ENCODE data around the gene TAF11L2. TPM values are rescaled to one million over a fixed set of nuclear protein-coding genes. Genes with fewer than 3 reads are reported as not detected.
"Not testable (repeated sequence)": the region's sequence is repeated elsewhere in the genome, so short reads cannot be mapped to it uniquely, and the experiment has no call there.

TAF11L2 gene
- total RNA-seq, 2 donors from 2014 or later = not detected

DNA sequence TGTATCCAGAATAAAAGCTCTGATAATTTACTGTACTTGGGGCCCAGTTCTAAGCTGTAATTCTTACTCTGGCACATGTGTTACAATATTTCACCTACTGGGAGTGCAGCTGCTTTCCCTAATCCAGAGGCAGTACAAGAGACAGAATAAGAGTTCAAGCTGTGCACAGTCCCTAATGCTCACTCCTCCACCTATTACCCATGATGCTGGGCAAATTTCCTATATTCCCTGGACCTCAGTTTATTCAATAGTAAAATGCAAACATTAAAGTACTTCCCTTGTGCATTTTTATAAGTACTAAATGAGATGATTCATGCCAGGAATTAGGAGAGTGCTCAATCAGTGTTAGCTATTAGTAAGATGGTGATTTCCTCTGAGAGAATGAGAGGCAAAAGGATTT lies 28.0 kb upstream of the TAF11L2 start:
- Histone ChIP-seq H3K27ac (no peak overlapping the region), H3K4me3 (no peak overlapping the region), H3K36me3 (no peaks in the 10 kb centered on the region), H3K9me3 (no peaks in the 10 kb centered on the region), H3K4me1 (ENCODE audit: control insufficient read depth in 1 of 2, low read depth in 2 of 2) (no peaks in the 10 kb centered on the region), H3K27me3 (replicated peaks; ENCODE audit: insufficient read depth) (no peaks in the 10 kb centered on the region)
- TF ChIP-seq, protein P1, sequence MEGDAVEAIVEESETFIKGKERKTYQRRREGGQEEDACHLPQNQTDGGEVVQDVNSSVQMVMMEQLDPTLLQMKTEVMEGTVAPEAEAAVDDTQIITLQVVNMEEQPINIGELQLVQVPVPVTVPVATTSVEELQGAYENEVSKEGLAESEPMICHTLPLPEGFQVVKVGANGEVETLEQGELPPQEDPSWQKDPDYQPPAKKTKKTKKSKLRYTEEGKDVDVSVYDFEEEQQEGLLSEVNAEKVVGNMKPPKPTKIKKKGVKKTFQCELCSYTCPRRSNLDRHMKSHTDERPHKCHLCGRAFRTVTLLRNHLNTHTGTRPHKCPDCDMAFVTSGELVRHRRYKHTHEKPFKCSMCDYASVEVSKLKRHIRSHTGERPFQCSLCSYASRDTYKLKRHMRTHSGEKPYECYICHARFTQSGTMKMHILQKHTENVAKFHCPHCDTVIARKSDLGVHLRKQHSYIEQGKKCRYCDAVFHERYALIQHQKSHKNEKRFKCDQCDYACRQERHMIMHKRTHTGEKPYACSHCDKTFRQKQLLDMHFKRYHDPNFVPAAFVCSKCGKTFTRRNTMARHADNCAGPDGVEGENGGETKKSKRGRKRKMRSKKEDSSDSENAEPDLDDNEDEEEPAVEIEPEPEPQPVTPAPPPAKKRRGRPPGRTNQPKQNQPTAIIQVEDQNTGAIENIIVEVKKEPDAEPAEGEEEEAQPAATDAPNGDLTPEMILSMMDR (IDR thresholded peaks at IDR 0.05) = no peak
- DNase-seq (ENCODE audit: low spot score) (no peak), ATAC-seq (ENCODE audit: insufficient number of reproducible peaks, low FRiP score, low read depth) (no peak)

DNA sequence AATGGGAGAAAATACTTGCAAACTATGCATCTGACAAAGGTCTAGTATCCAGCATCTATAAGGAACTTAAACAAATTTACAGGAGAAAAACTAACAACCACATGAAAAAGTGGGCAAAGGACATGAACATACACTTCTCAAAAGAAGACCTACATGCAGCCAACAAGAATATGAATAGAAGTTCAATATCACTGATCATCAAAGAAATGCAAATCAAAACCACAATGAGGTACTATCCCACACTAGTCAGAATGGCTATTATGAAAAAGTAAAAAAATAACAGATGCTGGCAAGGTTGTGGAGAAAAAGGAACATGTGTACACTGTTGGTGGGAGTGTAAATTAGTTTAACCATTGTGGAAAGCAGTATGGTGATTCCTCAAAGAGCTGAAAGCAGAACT lies 23.0 kb upstream of the TAF11L2 start:
- not testable (repeated sequence) for H3K9me3 ChIP-seq; H3K4me1 ChIP-seq (ENCODE audit: control insufficient read depth in 1 of 2, low read depth in 2 of 2); ATAC-seq (ENCODE audit: insufficient number of reproducible peaks, low FRiP score, low read depth); DNase-seq (ENCODE audit: low spot score); H3K4me3 ChIP-seq; H3K27ac ChIP-seq; H3K27me3 ChIP-seq (replicated peaks; ENCODE audit: insufficient read depth); H3K36me3 ChIP-seq

DNA sequence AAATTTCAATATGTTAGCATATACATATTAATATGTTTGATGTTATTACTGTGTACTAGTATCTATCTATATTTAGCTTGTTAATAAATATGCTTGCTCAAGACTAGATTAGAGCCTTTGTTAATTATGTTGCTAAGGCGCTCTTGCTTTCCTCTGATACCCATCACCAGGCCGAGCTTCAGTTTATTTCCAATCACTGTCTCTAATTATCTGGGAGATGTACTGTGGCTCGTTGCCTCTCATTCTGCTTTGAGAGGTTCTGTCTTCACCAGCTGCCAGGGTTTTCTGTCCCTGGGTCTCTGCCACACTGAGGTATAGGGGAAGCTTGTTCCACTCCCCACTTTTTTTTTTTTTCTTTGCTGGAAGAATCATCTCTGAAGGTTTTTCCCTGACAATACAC lies 21.0 kb upstream of the TAF11L2 start:
- H3K36me3 ChIP-seq = no peaks in the 10 kb centered on the region
- no peaks in the 10 kb centered on the region for H3K9me3 ChIP-seq
- TF ChIP-seq, protein P1 (IDR thresholded peaks at IDR 0.05) = no peak
- no peak for DNase-seq (ENCODE audit: low spot score)
- H3K4me1 ChIP-seq (ENCODE audit: control insufficient read depth in 1 of 2, low read depth in 2 of 2) = no peaks in the 10 kb centered on the region
- ATAC-seq (ENCODE audit: insufficient number of reproducible peaks, low FRiP score, low read depth) = no peak
- no peaks in the 10 kb centered on the region for H3K27me3 ChIP-seq (replicated peaks; ENCODE audit: insufficient read depth)
- no peak overlapping the region for H3K27ac ChIP-seq
- H3K4me3 ChIP-seq = no peak overlapping the region

DNA sequence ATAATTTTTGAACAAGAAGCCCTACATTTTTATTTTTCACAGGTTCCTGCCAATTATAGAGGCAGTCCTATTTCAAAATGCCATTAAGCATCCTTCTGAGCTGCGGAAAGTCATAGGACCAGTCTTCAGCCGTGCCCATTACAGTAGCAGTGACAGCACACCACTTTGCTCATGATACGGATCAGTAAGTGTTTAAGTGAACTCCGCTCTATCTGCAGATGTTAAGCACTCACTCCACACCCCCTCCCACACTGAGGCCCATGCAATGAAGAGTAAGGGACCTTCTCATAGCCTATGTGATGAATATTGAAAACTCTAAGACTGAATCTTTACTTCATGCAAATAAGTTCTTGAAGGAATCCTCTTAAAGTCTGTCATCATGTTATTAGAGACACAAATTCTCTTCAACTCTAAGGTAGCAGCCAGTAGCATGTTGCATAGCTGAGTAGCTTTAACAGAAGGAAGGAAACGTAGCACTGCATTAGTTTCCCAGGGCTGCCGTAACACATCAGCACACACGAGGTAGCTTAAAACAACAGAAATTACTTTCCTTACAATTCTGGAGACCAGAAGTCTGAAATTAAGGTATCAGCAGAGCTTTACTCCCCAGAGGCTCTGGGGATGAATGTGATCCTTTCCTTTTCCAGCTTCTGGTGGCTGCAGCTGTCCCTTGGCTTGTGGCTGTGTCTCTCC lies 20.3 kb upstream of the TAF11L2 start:
- Histone ChIP-seq H3K27me3 (replicated peaks; ENCODE audit: insufficient read depth) (no peaks in the 10 kb centered on the region), H3K27ac (no peak overlapping the region), H3K36me3 (no peaks in the 10 kb centered on the region), H3K4me1 (ENCODE audit: control insufficient read depth in 1 of 2, low read depth in 2 of 2) (no peaks in the 10 kb centered on the region), H3K4me3 (no peak overlapping the region), H3K9me3 (no peaks in the 10 kb centered on the region)
- ATAC-seq (ENCODE audit: insufficient number of reproducible peaks, low FRiP score, low read depth) (no peak), DNase-seq (ENCODE audit: low spot score) (no peak)
- TF ChIP-seq, protein P1 (IDR thresholded peaks at IDR 0.05) = no peak

DNA sequence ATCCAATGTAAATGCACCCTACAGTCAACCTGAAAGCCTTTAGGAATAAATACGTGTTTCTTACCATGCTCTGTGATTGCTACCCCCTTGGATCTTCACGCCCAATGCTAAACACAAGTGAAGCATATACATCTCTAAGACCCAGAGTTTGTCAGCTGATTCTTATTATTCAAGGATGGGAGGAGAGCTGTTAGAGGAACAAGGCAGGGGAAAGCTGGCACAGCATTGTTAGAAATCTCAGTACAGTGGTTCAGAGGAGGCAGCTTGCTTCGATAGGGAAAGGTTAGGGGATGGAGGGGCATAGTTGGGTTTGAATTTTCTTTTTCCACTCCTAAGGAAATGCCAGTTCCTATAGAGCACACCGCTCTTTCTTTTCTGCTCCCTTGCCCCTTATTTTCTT lies 16.7 kb upstream of the TAF11L2 start:
- TF ChIP-seq, protein P1 (IDR thresholded peaks at IDR 0.05) = no peak
- Histone ChIP-seq H3K4me1 (ENCODE audit: control insufficient read depth in 1 of 2, low read depth in 2 of 2) (no peaks in the 10 kb centered on the region), H3K9me3 (no peaks in the 10 kb centered on the region), H3K36me3 (no peaks in the 10 kb centered on the region), H3K27ac (no peak overlapping the region), H3K4me3 (no peak overlapping the region), H3K27me3 (replicated peaks; ENCODE audit: insufficient read depth) (no peaks in the 10 kb centered on the region)
- ATAC-seq (ENCODE audit: insufficient number of reproducible peaks, low FRiP score, low read depth) = no peak
- DNase-seq (ENCODE audit: low spot score) = no peak

DNA sequence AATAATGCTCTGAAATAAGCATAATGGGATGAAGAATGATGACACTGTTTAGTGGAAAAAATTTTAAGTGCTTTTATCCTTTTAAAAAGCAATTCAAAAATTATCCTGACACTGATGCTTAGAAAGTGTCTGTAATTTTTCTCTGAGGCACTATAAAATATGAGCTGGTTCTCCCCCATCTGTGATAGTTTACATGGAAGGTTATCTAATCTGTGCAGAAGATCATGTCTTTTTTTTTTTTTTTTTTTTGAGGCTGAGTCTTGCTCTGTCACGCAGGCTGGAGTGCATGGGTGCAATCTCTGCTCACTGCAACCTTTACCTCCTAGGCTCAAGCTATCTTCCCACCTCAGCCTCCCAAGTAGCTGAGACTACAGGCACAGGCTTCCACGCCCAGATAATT lies 15.2 kb upstream of the TAF11L2 start:
- TF ChIP-seq, protein P1 (IDR thresholded peaks at IDR 0.05) = no peak
- ATAC-seq (ENCODE audit: insufficient number of reproducible peaks, low FRiP score, low read depth) (no peak), DNase-seq (ENCODE audit: low spot score) (no peak)
- Histone ChIP-seq H3K4me1 (ENCODE audit: control insufficient read depth in 1 of 2, low read depth in 2 of 2) (no peaks in the 10 kb centered on the region), H3K4me3 (no peak overlapping the region), H3K9me3 (no peaks in the 10 kb centered on the region), H3K36me3 (no peaks in the 10 kb centered on the region), H3K27ac (no peak overlapping the region), H3K27me3 (replicated peaks; ENCODE audit: insufficient read depth) (no peaks in the 10 kb centered on the region)

DNA sequence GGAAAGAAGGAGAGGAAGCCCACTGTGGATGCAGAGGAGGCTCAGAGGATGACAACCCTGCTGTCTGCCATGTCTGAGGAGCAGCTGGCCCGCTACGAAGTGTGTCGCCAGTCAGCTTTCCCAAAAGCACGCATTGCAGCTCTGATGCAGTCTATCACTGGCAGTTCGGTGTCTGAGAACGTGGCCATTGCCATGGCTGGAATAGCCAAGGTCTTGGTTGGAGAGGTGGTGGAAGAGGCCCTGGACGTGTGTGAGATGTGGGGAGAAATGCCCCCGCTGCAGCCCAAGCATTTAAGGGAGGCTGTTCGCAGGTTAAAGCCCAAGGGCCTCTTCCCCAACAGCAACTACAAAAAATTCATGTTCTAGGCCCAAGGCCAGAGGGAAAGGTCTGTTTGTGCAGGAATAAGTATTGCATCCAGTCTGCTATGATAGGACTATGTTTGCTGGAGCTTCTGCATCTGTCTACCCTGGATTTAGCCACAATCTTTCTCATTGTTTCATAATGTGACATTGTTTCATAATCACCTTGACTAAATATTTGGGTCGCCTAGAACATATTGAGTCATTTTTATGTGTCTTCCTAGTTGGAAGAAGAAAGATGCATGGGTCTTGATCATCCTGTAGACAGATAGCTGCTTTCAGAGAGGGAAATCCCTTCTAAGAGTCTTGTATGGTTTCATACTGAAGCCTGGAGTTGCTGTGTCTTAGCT lies 11.4 kb upstream of the TAF11L2 start:
- not testable (repeated sequence) for ATAC-seq (ENCODE audit: insufficient number of reproducible peaks, low FRiP score, low read depth); H3K27ac ChIP-seq; H3K4me1 ChIP-seq (ENCODE audit: control insufficient read depth in 1 of 2, low read depth in 2 of 2); H3K27me3 ChIP-seq (replicated peaks; ENCODE audit: insufficient read depth); H3K4me3 ChIP-seq; H3K36me3 ChIP-seq; H3K9me3 ChIP-seq; DNase-seq (ENCODE audit: low spot score)

Data from thoracic aorta (tissue), 2 donors.